GM19238 (cell line): ENCODE data around the gene DCXR.
A peak's percentile ranks its signal among the peaks of the same experiment; 100 is the strongest.

Source experiments
- DNase-seq: peaks from one replicate; pipeline ENCODE4 v3.0.0; 2011; ENCODE audit warnings: low spot score; ENCODE audit not compliant: insufficient read length

DCXR gene

GRCh38 chr17:82073446-82073845, 35.9 kb upstream of the DCXR start:
- DNase-seq, result no peak

GRCh38 chr17:82072827-82073226, 35.3 kb upstream of the DCXR start:
- DNase-seq, result no peak

- DNase-seq, result no peak
Observed at GRCh38 chr17:82070611-82071010, 33.1 kb upstream of the DCXR start.

GRCh38 chr17:82065638-82066303, 28.3 kb upstream of the DCXR start, which contains the start of gene DUS1L:
Gene DUS1L, minus strand, starts transcription at chr17:82065804. Its CDS starts 745 bp downstream, at chr17:82065059.
- peak; percentile 92 for DNase-seq

GRCh38 chr17:82065193-82065637, 27.7 kb upstream of the DCXR start:
- peak; percentile 74 for DNase-seq

- DNase-seq, result no peak
Observed at GRCh38 chr17:82064433-82065192, 27.1 kb upstream of the DCXR start.

GRCh38 chr17:82063424-82064415, 26.2 kb upstream of the DCXR start:
- DNase-seq, result no peak

GRCh38 chr17:82062984-82063368, 25.5 kb upstream of the DCXR start:
- no peak for DNase-seq

GRCh38 chr17:82062076-82062983, 24.8 kb upstream of the DCXR start:
- no peak for DNase-seq

GRCh38 chr17:82061047-82061925, 23.8 kb upstream of the DCXR start:
- no peak for DNase-seq

GRCh38 chr17:82060614-82061013, 23.1 kb upstream of the DCXR start:
- no peak for DNase-seq

GRCh38 chr17:82060001-82060380, 22.5 kb upstream of the DCXR start:
- DNase-seq, result no peak

GRCh38 chr17:82059272-82060000, 21.9 kb upstream of the DCXR start:
- DNase-seq, result no peak

- DNase-seq, result no peak
Observed at GRCh38 chr17:82058855-82059249, 21.4 kb upstream of the DCXR start.

GRCh38 chr17:82058230-82058854, 20.8 kb upstream of the DCXR start:
- DNase-seq, result no peak

GRCh38 chr17:82056729-82057621, 19.5 kb upstream of the DCXR start:
- no peak for DNase-seq

GRCh38 chr17:82055965-82056728, 18.6 kb upstream of the DCXR start:
- DNase-seq, result no peak
